ENCODE data around the gene UTS2R.
"Not testable (repeated sequence)": the region's sequence is repeated elsewhere in the genome, so short reads cannot be mapped to it uniquely, and the experiment has no call there.

The UTS2R gene

DNA sequence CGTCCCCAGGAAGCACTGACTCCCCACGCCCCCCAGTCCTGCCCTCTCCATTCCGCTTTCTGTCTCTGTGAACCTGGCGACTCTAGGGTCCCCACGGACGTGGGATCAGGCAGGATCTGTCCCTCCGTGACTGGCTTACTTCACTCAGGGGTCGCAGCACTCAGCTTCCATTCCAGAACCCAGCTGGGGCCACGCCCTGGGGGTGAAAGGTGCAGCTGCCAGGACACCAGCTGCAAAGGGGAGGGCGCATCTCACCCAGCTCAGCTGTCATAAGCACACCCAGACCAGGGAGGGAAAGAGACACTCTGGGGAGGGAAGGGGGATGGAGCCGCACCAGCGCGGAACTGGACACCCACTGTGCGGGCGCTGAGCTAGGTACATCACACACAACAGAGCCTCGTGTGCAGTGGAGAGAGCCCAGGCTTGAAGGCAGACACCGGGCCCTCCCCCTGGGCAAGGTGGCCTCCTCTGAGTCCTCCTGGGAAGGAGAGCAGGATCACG lies 28.1 kb downstream of the UTS2R start:
- peak in 2 of 10 donors; percentile 61 to 71 for DNase-seq
- intact Hi-C loops (cut with DNase I) = no loop called here

DNA sequence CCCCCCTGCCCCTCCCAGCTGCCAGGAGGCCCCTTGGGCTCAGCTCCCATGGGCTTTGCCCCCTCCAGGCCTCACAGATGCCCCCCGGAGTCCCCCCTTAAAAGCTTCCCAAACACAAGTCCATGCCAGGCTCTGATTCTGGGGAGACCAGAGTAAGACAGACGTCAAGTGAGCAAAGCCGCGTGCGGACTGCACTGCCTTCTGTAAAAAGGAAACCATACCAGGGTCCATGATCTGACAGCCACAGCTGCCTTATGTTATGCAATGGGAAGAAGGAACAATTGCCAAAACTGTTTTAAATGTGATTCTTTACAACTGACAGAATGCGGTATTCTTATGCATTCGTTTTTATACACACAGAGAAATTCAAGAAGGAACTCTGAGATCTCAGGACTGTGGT lies 28.6 kb downstream of the UTS2R start:
- intact Hi-C loops (cut with DNase I) = no loop called here
- peak in 1 of 10 donors; percentile 74 for DNase-seq

DNA sequence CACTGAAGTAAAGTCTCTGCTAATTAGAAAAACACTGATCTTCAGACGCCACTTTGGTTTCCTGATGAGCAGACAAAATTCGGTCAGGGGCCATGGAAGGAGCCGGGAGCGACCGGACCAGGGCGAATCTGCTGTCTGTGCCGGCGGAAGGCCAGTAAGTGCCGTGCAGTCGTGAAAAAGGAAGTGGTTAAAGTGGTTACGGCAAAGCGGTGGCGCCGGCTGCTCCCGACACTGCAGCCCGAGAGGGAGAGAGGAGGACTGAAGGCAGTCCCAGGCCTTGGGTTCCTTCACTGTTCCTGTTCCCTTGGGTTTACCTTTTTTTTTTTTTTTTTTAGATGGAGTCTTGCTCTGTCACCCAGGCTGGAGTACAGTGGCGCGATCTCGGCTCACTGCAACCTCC lies 29.3 kb downstream of the UTS2R start:
- DNase-seq = peak in 3 of 10 donors; percentile 34 to 88 (median 74)
- intact Hi-C loops (cut with DNase I) = no loop called here

DNA sequence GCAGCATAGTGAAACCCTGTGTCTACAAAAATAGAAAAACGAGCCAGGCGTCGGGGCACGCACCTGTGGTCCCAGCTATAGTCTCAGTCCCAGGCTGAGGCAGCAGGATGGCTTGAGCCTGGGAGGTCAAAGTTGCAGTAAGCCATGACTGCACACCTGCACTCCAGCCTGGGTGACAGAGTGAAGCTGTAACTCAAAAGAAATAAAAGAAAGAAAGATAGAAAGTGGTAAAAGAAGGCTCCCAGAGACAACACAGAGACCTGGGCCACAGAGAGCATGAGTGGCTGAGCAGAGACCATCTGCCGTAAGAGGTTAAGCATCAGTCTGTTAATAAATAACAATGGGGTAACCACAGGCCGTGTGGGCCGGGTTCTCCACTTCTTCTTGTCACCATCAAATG lies 31.3 kb downstream of the UTS2R start:
- intact Hi-C loops (cut with DNase I) = no loop called here
- DNase-seq = peak in 1 of 10 donors; percentile 52

DNA sequence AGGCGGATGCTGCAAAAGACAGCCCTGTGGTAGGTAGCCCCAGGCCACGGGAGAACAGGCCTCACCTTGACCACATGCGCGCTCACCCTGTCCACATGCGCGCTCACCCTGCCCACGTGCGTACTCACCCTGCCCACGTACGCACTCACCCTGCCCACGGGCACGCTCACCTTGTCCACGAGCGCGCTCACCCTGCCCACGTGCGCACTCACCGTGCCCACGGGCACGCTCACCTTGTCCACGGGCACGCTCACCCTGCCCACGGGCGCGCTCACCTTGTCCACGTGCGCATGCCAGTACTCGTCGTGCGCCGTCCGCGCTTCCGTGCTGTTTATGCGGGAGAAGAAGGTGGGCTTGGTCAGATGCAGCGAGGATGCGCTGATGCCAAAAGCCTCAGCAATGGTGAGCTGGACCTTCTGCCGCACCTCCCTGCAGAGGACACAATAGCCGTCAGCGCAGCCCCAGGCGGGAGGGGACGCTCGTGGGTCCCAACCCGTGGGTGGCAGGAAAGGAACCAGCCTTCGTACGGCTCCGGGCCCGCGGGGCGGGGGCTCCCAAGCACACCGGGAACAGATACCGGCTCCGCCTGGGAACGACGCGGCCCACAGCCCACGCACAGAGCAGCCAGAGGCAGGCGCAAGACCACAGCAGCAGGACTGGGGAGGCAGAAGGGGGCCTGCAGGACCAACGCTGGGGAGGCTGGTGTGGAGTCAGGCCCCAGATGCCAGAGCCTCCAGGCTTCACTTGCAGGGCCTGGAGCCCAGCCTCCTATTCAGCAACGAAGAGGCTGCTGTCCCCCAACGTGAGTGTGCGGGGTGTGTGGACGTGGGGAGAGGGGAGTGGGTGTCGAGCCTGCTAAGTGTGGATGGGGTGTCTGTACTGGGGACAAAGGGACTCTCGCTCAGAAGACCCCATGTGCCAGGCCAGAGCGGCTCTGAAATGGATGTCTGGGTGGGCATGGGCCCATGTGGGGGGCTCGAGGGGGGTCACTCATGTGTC lies 32.4 kb downstream of the UTS2R start:
- intact Hi-C loops (cut with DNase I) = no loop called here
- peak in 1 of 10 donors; percentile 57 for DNase-seq

DNA sequence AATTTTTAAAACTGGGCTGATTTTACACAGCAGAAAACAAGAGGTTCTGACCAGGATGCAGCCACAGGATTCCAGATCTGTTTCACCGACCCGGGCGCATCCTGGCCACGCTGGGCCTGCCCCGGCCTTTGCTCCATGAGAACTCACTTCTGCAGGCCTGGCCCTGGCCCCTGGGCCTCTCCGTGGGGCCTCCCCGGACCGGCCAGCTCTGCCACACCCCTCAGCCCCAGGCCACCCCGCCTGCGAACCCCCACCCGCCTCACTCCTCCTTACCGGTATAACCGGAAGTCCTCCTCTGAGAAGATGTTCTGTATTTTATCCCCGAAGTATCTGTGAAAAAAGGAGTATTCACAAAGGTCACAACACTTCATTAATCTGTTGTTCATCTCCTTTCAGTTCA lies 33.5 kb downstream of the UTS2R start:
- intact Hi-C loops (cut with DNase I) = no loop called here
- peak in 1 of 10 donors; percentile 45 for DNase-seq

DNA sequence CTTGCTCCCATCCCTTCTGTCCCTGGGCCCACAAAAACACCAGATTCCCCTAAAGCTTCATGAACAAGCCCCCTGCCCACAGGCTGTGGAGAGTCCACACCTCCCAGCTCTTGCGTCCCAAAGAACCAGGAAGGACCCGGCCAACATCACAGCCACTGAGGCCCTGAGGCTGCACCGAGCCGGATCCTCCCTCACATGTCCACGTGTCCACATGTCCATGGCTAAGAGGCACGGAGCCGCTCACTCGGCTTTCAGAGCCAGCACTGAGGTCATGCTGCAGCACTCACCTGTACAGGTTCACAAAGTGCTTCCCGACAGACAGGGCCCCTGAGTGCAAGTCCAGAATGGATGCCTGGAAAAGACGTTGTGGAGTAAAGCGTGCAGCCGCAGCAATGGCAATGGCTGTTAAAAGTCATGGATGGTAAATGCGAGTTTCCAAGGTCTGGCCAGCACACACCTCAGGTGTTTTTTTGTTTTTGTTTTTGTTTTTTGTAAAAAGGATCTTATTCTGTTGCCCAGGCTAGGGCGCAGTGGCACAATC lies 34.6 kb downstream of the UTS2R start:
- DNase-seq = peak in 1 of 10 donors; percentile 53
- intact Hi-C loops (cut with DNase I) = no loop called here

DNA sequence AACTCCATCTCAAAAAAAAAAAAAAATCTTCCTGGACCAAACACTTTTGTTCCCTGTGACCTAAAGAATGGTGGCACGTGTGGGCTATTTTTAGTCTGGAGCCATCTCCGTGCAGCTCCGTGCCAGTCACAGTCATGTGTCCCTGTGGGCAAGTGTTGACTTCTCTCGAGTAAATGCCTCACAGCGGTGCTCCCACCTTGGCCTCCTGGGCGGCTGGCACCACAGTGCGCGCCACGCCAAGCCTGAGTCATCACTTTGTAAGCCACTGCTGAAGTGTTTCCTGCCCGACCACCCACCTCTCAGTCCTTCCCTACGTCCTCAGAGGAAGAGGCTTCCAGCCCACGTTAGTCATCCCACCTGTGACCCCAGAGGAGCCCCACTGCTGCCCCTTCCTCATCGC lies 35.7 kb downstream of the UTS2R start:
- DNase-seq = peak in 1 of 10 donors; percentile 49
- intact Hi-C loops (cut with DNase I) = no loop called here

DNA sequence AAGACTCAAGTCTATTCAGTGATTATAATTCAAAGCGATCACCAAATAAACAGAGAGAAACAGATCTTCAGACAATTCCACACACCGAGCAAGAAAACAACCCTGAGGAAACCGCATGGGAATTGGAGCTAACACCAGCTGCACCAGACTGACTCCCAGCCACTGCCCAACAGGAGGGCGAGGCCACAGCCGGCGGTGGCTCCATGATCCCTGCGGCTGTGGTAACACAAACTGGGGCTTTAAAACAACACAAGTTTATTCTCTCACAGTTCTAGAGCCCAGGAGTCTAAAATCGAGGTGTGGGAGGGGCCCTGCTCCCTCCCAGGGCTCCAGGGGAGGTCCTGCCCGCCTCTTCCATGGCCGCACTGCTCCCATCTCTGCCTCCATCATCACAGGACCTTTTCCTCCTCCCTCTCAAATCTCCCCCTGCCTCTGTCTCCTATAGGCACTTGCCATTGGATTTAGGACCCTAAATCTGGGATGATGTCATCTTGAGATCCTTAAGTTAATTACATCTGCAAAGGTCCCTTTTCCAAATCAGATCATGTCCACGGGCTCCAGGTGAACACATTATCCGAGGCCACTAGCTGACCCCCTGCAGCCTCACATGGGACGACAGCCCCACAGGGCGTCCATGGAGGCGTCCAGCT lies 36.8 kb downstream of the UTS2R start:
- peak in 1 of 10 donors; percentile 32 for DNase-seq
- intact Hi-C loops (cut with DNase I) = no loop called here

DNA sequence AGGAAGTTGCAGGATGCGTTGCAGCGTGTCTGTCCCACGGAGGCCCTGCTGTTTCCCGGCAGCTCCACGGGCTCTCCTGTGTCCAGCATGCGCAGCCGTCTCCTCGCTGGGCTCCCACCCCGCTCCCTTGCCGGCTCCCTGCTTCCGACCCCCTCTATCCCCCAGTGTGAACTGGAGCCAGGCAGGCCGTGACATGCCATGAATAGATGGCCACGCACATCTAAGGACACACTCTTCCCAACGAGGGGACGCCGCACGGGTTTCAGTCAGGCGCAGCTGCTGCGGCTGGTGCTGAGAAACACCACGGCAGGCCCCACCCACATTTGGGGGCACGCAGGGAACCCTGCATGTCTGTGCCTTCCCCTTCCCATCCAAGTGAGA lies 37.4 kb downstream of the UTS2R start:
- intact Hi-C loops (cut with DNase I) = no loop called here
- DNase-seq = no peak

DNA sequence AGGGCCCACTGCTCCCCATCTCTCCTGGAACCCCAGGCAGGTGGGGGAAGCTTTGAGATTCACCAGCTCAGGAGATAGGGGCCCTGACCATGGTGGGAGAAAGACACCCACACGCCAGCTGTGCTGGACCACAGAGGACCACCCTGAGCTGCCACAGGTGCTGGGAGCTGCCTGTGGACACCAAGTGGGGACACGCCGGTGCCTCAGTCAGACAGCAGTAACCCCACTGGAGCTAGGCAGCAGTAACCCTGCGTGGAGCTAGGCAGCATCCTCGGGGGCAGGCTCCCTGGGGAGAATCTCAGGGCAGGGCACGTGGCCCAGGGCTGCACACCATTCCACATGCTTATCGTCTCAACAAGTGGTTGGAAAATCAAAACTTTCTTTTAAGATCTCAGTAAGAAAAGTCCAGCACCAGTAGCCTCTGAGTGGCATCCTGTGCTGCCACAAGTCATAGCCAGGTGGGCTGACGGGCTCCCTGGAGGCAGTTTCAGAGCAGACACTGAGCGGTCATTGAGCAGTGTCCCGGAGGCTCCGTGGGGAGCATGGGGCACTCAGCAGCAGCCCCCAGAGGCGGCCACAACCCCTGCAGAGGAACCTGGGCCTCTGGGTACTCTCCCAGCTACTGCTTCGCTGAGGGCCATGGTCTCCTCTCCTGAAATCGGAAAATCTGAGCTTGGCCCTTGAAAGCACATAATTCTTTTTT lies 38.6 kb downstream of the UTS2R start:
- intact Hi-C loops (cut with DNase I) = loop anchor here (10.0 kb wide), 1 partner anchor 165 kb away; no protein-coding TSS in a partner anchor
- no peak for DNase-seq

DNA sequence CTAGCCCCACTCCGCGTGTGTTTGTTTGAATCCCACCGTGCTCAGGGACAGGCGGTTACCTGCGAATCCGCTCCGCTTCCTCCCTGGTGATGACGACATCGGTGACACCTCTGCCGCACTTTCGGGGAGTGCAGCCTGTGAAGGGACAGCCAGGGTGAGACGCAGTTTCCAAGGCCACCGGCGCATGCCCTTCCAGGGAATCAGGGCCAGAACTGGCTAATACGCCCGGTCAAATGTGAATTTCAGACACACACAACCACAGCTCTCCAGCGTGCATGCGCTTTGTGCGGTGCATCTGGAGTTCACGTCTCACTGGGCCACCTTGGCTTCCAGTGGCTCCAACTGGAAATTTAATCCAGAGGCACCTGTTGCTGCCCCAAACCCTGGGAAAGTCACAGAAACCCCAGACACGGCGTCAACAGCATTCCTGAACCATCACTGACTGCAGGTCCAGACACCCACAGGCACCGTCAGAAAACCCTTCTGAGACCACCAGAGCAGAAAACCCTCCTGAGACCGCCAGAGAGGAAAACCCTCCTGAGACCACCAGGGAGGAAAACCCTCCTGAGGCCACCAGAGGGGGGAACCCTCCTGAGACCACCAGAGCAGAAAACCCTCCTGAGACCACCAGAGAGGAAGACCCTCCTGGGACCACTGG lies 40.0 kb downstream of the UTS2R start:
- DNase-seq = no peak
- intact Hi-C loops (cut with DNase I) = loop anchor here (10.0 kb wide), 1 partner anchor 167 kb away; no protein-coding TSS in a partner anchor

DNA sequence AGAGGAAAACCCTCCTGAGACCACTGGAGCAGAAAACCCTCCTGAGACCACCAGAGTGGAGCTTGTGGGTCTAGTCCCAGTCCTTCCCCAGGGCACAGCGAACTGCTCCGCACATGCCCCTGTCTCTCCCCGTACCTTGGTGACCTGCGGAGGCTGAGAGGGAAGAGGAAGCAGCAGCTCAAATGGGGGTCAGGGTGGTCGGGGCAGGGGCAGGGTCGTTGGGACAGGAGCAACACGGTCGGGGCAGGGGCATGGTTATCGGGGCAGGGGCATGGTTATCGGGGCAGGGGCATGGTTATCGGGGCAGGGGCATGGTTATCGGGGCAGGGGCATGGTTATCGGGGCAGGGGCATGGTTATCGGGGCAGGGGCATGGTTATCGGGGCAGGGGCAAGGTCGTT lies 40.5 kb downstream of the UTS2R start:
- DNase-seq = not testable (repeated sequence)
- intact Hi-C loops (cut with DNase I) = loop anchor here (10.0 kb wide), 1 partner anchor 167 kb away; no protein-coding TSS in a partner anchor

DNA sequence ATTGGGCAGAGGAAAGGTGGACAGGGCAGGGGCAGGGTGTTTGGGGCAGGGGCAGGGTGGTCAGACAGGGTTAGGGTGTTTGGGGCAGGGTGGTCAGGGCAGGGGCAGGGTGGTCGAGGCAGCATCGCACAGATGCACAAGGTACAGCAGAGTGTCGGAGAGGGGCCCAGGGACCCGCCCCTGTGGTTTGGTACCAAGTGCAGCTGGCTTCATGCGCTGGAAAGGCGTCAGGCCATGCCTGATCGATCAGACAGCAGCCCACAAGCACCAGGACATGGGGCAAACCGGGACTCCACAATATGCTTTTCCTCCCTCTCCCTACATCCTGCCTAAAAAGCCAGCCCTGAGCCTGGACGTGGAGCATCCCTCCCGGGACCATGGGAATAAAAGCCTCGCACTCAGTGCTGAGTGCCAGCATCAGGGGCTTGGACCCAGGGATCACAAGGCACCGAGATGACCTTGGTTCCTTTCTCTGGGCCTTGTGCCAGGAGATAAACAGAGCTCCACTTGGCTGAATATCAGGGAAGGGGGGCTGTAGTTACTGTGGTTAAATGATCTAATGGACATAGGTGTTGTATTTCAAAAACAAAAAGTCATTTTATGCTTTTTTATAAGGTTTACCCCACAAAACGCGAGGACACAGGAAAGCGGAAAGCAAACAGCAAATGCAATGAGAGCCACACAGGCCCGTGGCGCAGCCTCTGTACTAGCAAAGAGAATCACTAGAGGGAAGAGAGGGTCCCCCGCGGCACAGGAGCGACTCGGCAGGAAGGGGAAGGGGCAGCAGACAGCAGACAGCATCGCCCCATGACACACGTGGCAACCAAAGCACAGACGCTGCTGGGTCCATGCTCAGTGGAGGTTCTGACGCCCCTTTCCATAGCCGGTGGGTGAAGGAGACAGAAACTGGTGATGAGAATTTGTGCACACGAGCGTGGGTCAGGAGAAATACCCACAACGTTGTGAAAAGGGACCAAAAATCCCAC lies 41.3 kb downstream of the UTS2R start:
- peak in 1 of 10 donors; percentile 67 for DNase-seq
- intact Hi-C loops (cut with DNase I) = loop anchor here (10.0 kb wide), 1 partner anchor 168 kb away; no protein-coding TSS in a partner anchor

DNA sequence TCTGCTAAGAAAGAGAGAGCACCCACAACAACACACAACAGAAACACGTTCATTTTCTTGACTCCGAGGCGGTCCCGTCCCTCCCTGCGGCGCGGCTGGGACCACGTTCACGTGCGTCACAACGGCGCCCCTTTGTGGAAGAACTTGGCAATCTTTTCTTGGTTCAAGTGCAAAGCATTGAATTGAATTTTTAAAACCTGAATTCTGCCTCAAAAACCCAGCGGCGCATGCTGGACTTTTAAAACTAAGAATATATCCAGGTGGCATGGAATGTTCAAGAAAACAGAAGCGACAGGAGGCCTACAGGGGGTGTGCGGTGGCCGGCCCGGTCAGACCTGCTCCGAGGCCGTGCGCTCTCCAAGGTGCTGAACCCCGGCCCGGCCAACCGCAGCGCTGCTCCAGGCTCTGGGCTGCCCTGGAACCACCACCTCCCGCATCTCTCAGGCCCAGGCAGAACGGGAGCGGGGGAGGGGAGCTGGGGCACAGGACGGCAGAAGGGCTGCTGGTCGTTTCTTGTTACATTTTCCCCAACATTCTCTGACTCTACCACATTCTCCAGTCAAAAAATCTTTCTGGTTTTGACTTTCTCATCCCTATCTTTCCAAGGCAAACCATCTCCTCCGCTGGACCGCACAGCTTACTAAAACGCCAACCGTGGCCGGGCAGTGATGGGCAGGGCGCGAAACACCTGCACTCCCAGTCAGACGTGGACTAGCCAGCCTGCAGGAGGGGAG lies 43.1 kb downstream of the UTS2R start:
- DNase-seq = peak in 9 of 10 donors; percentile 40 to 95 (median 68)
- intact Hi-C loops (cut with DNase I) = loop anchor here (1.0 to 10.0 kb wide), 2 partner anchors 62 to 170 kb away; no protein-coding TSS in a partner anchor

DNA sequence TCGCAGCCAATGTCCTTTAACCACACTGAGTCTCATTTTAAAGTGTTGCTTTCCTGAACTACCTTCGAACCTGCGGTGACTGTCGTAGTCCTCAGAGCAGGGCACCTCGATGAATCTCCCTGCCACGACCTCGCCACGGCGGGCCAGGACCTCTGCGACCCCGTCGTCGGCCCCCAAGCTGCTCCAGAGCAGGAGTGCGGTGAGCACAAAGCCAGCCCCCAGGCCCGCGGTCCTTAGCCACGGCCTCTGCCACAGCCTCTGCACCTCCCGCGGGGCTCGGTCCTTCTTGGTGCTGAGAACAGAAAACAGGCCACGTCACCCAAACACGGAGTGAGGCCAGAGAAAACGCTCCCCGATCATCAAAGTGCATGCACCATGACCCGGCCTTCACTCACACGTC lies 43.8 kb downstream of the UTS2R start:
- intact Hi-C loops (cut with DNase I) = loop anchor here (10.0 kb wide), 1 partner anchor 171 kb away; no protein-coding TSS in a partner anchor

DNA sequence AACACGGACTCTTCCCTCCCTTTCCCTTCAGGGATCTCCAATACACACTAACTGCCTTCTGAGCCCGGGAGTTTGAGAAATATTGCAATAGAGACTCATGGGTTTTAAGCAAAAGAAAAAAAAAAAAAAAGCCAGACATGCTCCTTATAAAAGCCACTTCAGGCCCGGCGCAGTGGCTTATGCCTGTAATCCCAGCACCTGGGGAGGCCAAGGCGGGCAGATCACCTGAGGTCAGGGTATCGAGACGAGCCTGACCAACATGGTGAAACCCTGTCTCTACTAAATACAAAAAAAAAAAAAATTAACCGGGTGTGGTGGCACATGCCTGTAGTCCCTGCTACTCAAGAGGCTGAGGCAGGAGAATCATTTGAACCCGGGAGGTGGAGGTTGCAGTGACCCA lies 44.2 kb downstream of the UTS2R start:
- no peak for DNase-seq
- intact Hi-C loops (cut with DNase I) = loop anchor here (10.0 kb wide), 1 partner anchor 171 kb away; no protein-coding TSS in a partner anchor

More for the DNA sequence above, 43.8 kb downstream of the UTS2R start:
- DNase-seq = no peak
